K562 (cell line): ENCODE results near the gene ZNF593OS. TPM values are rescaled to one million over a fixed set of nuclear protein-coding genes. Genes with fewer than 3 reads are reported as not detected.

ENCODE experiments used
- E2F3 ChIP-seq: fragments of 250-450 bp; sonication (Bioruptor Pico); IDR thresholded peaks from 2 replicates; pipeline ENCODE4 v1.4.0; 2020; ENCODE audit warnings: mild to moderate bottlenecking
- ESRRA ChIP-seq: fragments of 450-650 bp; IDR thresholded peaks from 2 replicates; pipeline ENCODE4 v1.6.1; 2014; ENCODE audit warnings: low read depth, mild to moderate bottlenecking, moderate library complexity, borderline replicate concordance
- HMGXB4 ChIP-seq: sonication (generic); formaldehyde crosslinking; IDR thresholded peaks from 2 replicates; pipeline ENCODE4 v1.8.1; 2023; ENCODE audit warnings: mild to moderate bottlenecking, missing genetic modification reagents
- JUN ChIP-seq, 2 experiments: sonication (generic) in 1 of 2; formaldehyde crosslinking in 1 of 2; IDR thresholded peaks; 2 replicates each; pipeline versions ENCODE4 v1.6.1 to v1.8.0; 2012 to 2022; ENCODE audit warnings: borderline replicate concordance in 2 of 2, mild to moderate bottlenecking in 2 of 2, improper control_type of control experiment in 1 of 2, low read depth in 1 of 2, low read length in 1 of 2, missing genetic modification reagents in 1 of 2
- LCOR ChIP-seq: sonication (generic); formaldehyde crosslinking; IDR thresholded peaks from 2 replicates; pipeline ENCODE4 v1.8.0; 2022; ENCODE audit warnings: mild to moderate bottlenecking, missing genetic modification reagents
- ZNF212 ChIP-seq: fragments of 450-650 bp; formaldehyde crosslinking; IDR thresholded peaks from 2 replicates; pipeline ENCODE4 v1.4.0; 2020; ENCODE audit warnings: mild to moderate bottlenecking
- polyA plus RNA-seq, 8 experiments: library from polyadenylated mRNA; depleted of rRNA in 4 of 8; stranded (reverse) in 5 of 8; unstranded in 3 of 8; fragments of >200 nt; fragmentation: Nextera tagmentation in 2 of 8; fragmentation: Illumina TruSeq in 1 of 8; extraction: Ambion mirVana in 2 of 8; extraction: Trizol in 1 of 8; gene quantifications; 2 replicates each; pipeline versions ENCODE4 v1.2.1 to v1.2.3, GENCODE V29; 2011 to 2014; ENCODE audit warnings: inconsistent platforms in 1 of 8, missing spikeins in 1 of 8
- total RNA-seq, 7 experiments: library from RNA; depleted of rRNA in 6 of 7; stranded (reverse); fragments of >200 nt in 6 of 7; fragmentation: Illumina TruSeq in 2 of 7; extraction: Trizol in 2 of 7; gene quantifications; 2 replicates each; pipeline versions ENCODE4 v1.2.1 to v1.2.3, GENCODE V29; 2011 to 2021; ENCODE audit warnings: low replicate concordance in 1 of 7
- TF ChIP-seq, protein P1 (sequence below): fragments of 250-450 bp; sonication (Bioruptor Pico); IDR thresholded peaks from 2 replicates; pipeline ENCODE4 v1.4.0; 2020; ENCODE audit warnings: mild to moderate bottlenecking, moderate library complexity, borderline replicate concordance
- TF ChIP-seq, protein P2 (sequence below), 2 experiments: fragments of 450-650 bp in 1 of 2; sonication (generic) in 1 of 2; formaldehyde crosslinking in 1 of 2; IDR thresholded peaks; 2 replicates each; pipeline versions ENCODE4 v1.7.1 to v1.9.0; 2016 to 2022; ENCODE audit warnings: inconsistent platforms in 1 of 2, mild to moderate bottlenecking in 1 of 2, missing genetic modification reagents in 1 of 2

Gene ZNF593OS
- total and polyA plus RNA-seq, 9 of the 15 experiments (the other 6 are each of a cell fraction or from before 2014, with no cell fraction given): 0.24 to 0.27 TPM; not detected in 7

GRCh38 chr1:26161415-26162219 lies 10.0 kb downstream of the ZNF593OS start (continued):
- TF ChIP-seq ESRRA (peak; percentile 7; the same call in 1 of the 2 replicates), LCOR (peak; percentile 64; the same call in 1 of the 2 replicates), ZNF212 (CRISPR knock-in tag) (peak; percentile 56; the same call in 1 of the 2 replicates), E2F3 (peak; percentile 86), HMGXB4 (CRISPR knock-in tag) (peak; percentile 93), JUN (IDR thresholded peaks at IDR 0.05; ENCODE audit: borderline replicate concordance, low read depth, low read length) (peak; percentile 27; the same call in 1 of the 2 replicates), JUN (CRISPR knock-in tag; IDR thresholded peaks at IDR 0.05; ENCODE audit: borderline replicate concordance) (peak; percentile 72; the same call in 1 of the 2 replicates)
- TF ChIP-seq, protein P1, sequence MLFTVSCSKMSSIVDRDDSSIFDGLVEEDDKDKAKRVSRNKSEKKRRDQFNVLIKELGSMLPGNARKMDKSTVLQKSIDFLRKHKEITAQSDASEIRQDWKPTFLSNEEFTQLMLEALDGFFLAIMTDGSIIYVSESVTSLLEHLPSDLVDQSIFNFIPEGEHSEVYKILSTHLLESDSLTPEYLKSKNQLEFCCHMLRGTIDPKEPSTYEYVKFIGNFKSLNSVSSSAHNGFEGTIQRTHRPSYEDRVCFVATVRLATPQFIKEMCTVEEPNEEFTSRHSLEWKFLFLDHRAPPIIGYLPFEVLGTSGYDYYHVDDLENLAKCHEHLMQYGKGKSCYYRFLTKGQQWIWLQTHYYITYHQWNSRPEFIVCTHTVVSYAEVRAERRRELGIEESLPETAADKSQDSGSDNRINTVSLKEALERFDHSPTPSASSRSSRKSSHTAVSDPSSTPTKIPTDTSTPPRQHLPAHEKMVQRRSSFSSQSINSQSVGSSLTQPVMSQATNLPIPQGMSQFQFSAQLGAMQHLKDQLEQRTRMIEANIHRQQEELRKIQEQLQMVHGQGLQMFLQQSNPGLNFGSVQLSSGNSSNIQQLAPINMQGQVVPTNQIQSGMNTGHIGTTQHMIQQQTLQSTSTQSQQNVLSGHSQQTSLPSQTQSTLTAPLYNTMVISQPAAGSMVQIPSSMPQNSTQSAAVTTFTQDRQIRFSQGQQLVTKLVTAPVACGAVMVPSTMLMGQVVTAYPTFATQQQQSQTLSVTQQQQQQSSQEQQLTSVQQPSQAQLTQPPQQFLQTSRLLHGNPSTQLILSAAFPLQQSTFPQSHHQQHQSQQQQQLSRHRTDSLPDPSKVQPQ: peak; percentile 60; the same call in 1 of the 2 replicates
- TF ChIP-seq, protein P2, sequence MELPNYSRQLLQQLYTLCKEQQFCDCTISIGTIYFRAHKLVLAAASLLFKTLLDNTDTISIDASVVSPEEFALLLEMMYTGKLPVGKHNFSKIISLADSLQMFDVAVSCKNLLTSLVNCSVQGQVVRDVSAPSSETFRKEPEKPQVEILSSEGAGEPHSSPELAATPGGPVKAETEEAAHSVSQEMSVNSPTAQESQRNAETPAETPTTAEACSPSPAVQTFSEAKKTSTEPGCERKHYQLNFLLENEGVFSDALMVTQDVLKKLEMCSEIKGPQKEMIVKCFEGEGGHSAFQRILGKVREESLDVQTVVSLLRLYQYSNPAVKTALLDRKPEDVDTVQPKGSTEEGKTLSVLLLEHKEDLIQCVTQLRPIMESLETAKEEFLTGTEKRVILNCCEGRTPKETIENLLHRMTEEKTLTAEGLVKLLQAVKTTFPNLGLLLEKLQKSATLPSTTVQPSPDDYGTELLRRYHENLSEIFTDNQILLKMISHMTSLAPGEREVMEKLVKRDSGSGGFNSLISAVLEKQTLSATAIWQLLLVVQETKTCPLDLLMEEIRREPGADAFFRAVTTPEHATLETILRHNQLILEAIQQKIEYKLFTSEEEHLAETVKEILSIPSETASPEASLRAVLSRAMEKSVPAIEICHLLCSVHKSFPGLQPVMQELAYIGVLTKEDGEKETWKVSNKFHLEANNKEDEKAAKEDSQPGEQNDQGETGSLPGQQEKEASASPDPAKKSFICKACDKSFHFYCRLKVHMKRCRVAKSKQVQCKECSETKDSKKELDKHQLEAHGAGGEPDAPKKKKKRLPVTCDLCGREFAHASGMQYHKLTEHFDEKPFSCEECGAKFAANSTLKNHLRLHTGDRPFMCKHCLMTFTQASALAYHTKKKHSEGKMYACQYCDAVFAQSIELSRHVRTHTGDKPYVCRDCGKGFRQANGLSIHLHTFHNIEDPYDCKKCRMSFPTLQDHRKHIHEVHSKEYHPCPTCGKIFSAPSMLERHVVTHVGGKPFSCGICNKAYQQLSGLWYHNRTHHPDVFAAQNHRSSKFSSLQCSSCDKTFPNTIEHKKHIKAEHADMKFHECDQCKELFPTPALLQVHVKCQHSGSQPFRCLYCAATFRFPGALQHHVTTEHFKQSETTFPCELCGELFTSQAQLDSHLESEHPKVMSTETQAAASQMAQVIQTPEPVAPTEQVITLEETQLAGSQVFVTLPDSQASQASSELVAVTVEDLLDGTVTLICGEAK (IDR thresholded peaks at IDR 0.05): peak; percentile 38; the same call in 1 of the 2 replicates
- TF ChIP-seq, protein P2 (CRISPR knock-in tag; IDR thresholded peaks at IDR 0.05): no peak
